ENCODE results near the gene TOM1. TPM values are rescaled to one million over a fixed set of nuclear protein-coding genes. Genes with fewer than 3 reads are reported as not detected.

TOM1 gene
- total RNA-seq, 2 experiments from 2014 or later, result 211 to 219 TPM

GRCh38 chr22:35347462-35347861 is 47.8 kb downstream of the TOM1 start:
- TF ChIP-seq CTCF (IDR thresholded peaks at IDR 0.05), result no peak
- POLR2A ChIA-PET, result no interaction called here
- intact Hi-C loops (cut with DNase I, micrococcal nuclease), result no loop called here
- Histone ChIP-seq H3K27me3 (ENCODE audit: control insufficient read depth in 1 of 2, insufficient read depth in 2 of 2, low read length in 2 of 2) (no peaks in the 10 kb centered on the region), H3K4me3 (ENCODE audit: low read length) (no peak overlapping the region), H3K4me1 (ENCODE audit: insufficient read depth, low read length) (peaks cover 21% of the 10 kb centered on the region), H3K36me3 (ENCODE audit: insufficient read depth, low read length) (peaks cover 35% of the 10 kb centered on the region), H3K9me3 (ENCODE audit: control insufficient read depth in 1 of 2, insufficient read depth in 1 of 2, low read length in 2 of 2) (no peaks in the 10 kb centered on the region), H3K27ac (ENCODE audit: low read depth in 1 of 2, low read length in 2 of 2) (no peak overlapping the region)
- ATAC-seq (ENCODE audit: poor library complexity) (no peak), DNase-seq (no peak)
- Mint-ChIP-seq H3K27ac (peak overlapping the region; percentile 65), H3K4me1 (ENCODE audit: low read depth) (peaks cover 23% of the 10 kb centered on the region), H3K27me3 (peaks cover 9% of the 10 kb centered on the region), H3K36me3 (ENCODE audit: low read depth) (peaks cover 25% of the 10 kb centered on the region), H3K4me3 (no peak overlapping the region), H3K9me3 (no peaks in the 10 kb centered on the region)
- CTCF ChIA-PET, result no interaction called here

GRCh38 chr22:35348026-35348590 is 48.4 kb downstream of the TOM1 start:
- Mint-ChIP-seq H3K9me3 (no peaks in the 10 kb centered on the region), H3K4me3 (peak overlapping the region; percentile 15), H3K27ac (peak overlapping the region; percentile 65), H3K36me3 (ENCODE audit: low read depth) (peaks cover 25% of the 10 kb centered on the region), H3K4me1 (ENCODE audit: low read depth) (peaks cover 25% of the 10 kb centered on the region), H3K27me3 (peaks cover 9% of the 10 kb centered on the region)
- peak in 1 of 14 experiments; percentile 26 for DNase-seq
- no peak for TF ChIP-seq CTCF (IDR thresholded peaks at IDR 0.05)
- no peak for ATAC-seq (ENCODE audit: poor library complexity)
- Histone ChIP-seq H3K27ac (ENCODE audit: low read depth in 1 of 2, low read length in 2 of 2) (no peak overlapping the region), H3K27me3 (ENCODE audit: control insufficient read depth in 1 of 2, insufficient read depth in 2 of 2, low read length in 2 of 2) (no peaks in the 10 kb centered on the region), H3K4me1 (ENCODE audit: insufficient read depth, low read length) (peaks cover 27% of the 10 kb centered on the region), H3K9me3 (ENCODE audit: control insufficient read depth in 1 of 2, insufficient read depth in 1 of 2, low read length in 2 of 2) (no peaks in the 10 kb centered on the region), H3K4me3 (ENCODE audit: low read length) (no peak overlapping the region), H3K36me3 (ENCODE audit: insufficient read depth, low read length) (peaks cover 29% of the 10 kb centered on the region)
- POLR2A ChIA-PET, result no interaction called here
- intact Hi-C loops (cut with DNase I, micrococcal nuclease), result no loop called here
- CTCF ChIA-PET, result no interaction called here

- H3K27me3 Mint-ChIP-seq, result peaks cover 9% of the 10 kb centered on the region
- no peaks in the 10 kb centered on the region for H3K27me3 ChIP-seq (ENCODE audit: control insufficient read depth in 1 of 2, insufficient read depth in 2 of 2, low read length in 2 of 2)
- no peak overlapping the region for H3K4me3 Mint-ChIP-seq
- no peak overlapping the region for H3K4me3 ChIP-seq (ENCODE audit: low read length)
- no peak for TF ChIP-seq CTCF (IDR thresholded peaks at IDR 0.05)
- ChIA-PET POLR2A (no interaction called here), CTCF (no interaction called here)
- intact Hi-C loops (cut with DNase I, micrococcal nuclease), result no loop called here
- peaks cover 23% of the 10 kb centered on the region for H3K36me3 ChIP-seq (ENCODE audit: insufficient read depth, low read length)
- H3K27ac Mint-ChIP-seq, result peak overlapping the region; percentile 65
- no peak overlapping the region for H3K27ac ChIP-seq (ENCODE audit: low read depth in 1 of 2, low read length in 2 of 2)
- no peak for DNase-seq
- H3K9me3 Mint-ChIP-seq, result no peaks in the 10 kb centered on the region
- peaks cover 25% of the 10 kb centered on the region for H3K36me3 Mint-ChIP-seq (ENCODE audit: low read depth)
- H3K9me3 ChIP-seq (ENCODE audit: control insufficient read depth in 1 of 2, insufficient read depth in 1 of 2, low read length in 2 of 2), result no peaks in the 10 kb centered on the region
- H3K4me1 ChIP-seq (ENCODE audit: insufficient read depth, low read length), result peaks cover 31% of the 10 kb centered on the region
- H3K4me1 Mint-ChIP-seq (ENCODE audit: low read depth), result peaks cover 25% of the 10 kb centered on the region
- no peak for ATAC-seq (ENCODE audit: poor library complexity)
These were observed 49.0 kb downstream of the TOM1 start for GRCh38 chr22:35348703-35349102.

Measured in CD4-positive, alpha-beta T cell (primary cell).